ENCODE results near the gene BLCAP. TPM values are rescaled to one million over a fixed set of nuclear protein-coding genes. Genes with fewer than 3 reads are reported as not detected.

BLCAP gene
- total and polyA plus RNA-seq, 2 of the 4 experiments (the other 2 are of a cell fraction) = 17.7 to 67.3 TPM

GRCh38 chr20:37571033-37571432, 43.4 kb upstream of the BLCAP start:
- no peak for DNase-seq
- Histone ChIP-seq H3K18ac (ENCODE audit: low read depth, low read length) (no peak overlapping the region), H3K23ac (ENCODE audit: low read depth, low read length) (no peak overlapping the region), H3K4ac (ENCODE audit: low read depth, low read length) (no peak overlapping the region), H3K27ac (ENCODE audit: insufficient read depth, low read length) (no peak overlapping the region), H3K4me3 (ENCODE audit: insufficient read depth, low read depth, low read length) (no peak overlapping the region), H3K79me1 (ENCODE audit: low read depth in 1 of 2, low read length in 2 of 2) (no peaks in the 10 kb centered on the region), H2BK5ac (ENCODE audit: low read depth, low read length, poor library complexity, severe bottlenecking) (no peak overlapping the region), H3K9me3 (ENCODE audit: control insufficient read depth, insufficient read depth, low read length) (no peaks in the 10 kb centered on the region), H4K91ac (ENCODE audit: insufficient read depth, low read depth, low read length) (no peak overlapping the region), H4K5ac (ENCODE audit: low read depth, low read length) (no peak overlapping the region), H3K4me1 (ENCODE audit: control insufficient read depth, insufficient read depth, low read length) (no peaks in the 10 kb centered on the region; the same call in 1 of the 2 replicates), H3K9ac (ENCODE audit: low read depth, low read length) (no peak overlapping the region), H2BK120ac (ENCODE audit: low read depth, low read length) (no peak overlapping the region), H3K27me3 (ENCODE audit: control insufficient read depth, insufficient read depth, low read length) (peaks cover 36% of the 10 kb centered on the region), H2AFZ (replicated peaks; ENCODE audit: low read length, poor library complexity) (no peak overlapping the region), H2BK20ac (ENCODE audit: low read depth, low read length) (no peak overlapping the region), H2BK15ac (ENCODE audit: low read depth, low read length) (no peak overlapping the region), H3K36me3 (ENCODE audit: control insufficient read depth, insufficient read depth, low read length) (no peaks in the 10 kb centered on the region), H3K14ac (replicated peaks; ENCODE audit: low read depth, low read length) (no peak overlapping the region), H4K8ac (ENCODE audit: low read depth in 2 of 2, low read length in 2 of 2) (no peak overlapping the region), H3K9me1 (ENCODE audit: insufficient read depth, low read length) (no peaks in the 10 kb centered on the region), H3K4me2 (ENCODE audit: low read depth, low read length) (no peak overlapping the region), H2AK9ac (replicated peaks; ENCODE audit: low read depth, low read length, poor library complexity) (no peak overlapping the region), H2AK5ac (ENCODE audit: low read depth, low read length) (no peak overlapping the region), H3K56ac (ENCODE audit: extremely low read depth, insufficient read depth, low read length) (no peak overlapping the region), H4K20me1 (ENCODE audit: insufficient read depth, low read length) (peaks cover 7% of the 10 kb centered on the region; the same call in 1 of the 2 replicates)
- BruUV-seq (replicated peaks) = no TSS peak
- TF ChIP-seq SMC3 (IDR thresholded peaks at IDR 0.05; ENCODE audit: low read depth, low read length) (no peak), MAFK (IDR thresholded peaks at IDR 0.05; ENCODE audit: low read depth, low read length) (no peak), NFE2L2 (IDR thresholded peaks at IDR 0.05; ENCODE audit: low read depth, low read length) (no peak), CHD1 (IDR thresholded peaks at IDR 0.05; ENCODE audit: low read depth, low read length) (no peak), ELK1 (IDR thresholded peaks at IDR 0.05; ENCODE audit: borderline replicate concordance, low read depth, low read length) (no peak), MAZ (IDR thresholded peaks at IDR 0.05; ENCODE audit: borderline replicate concordance, low read depth, low read length) (no peak), CTCF (conservative IDR thresholded peaks at IDR 0.05; ENCODE audit: low read depth, low read length) (no peak), POLR2A (IDR thresholded peaks at IDR 0.05; ENCODE audit: low read depth, low read length) (no peak), RCOR1 (IDR thresholded peaks at IDR 0.05; ENCODE audit: insufficient replicate concordance, low read length) (no peak), CEBPB (IDR thresholded peaks at IDR 0.05; ENCODE audit: low read depth, low read length) (no peak), RFX5 (IDR thresholded peaks at IDR 0.05; ENCODE audit: low read depth, low read length) (no peak), USF2 (IDR thresholded peaks at IDR 0.05; ENCODE audit: low read depth, low read length) (no peak), RAD21 (IDR thresholded peaks at IDR 0.05; ENCODE audit: low read length) (no peak), BHLHE40 (IDR thresholded peaks at IDR 0.05; ENCODE audit: low read depth, low read length) (no peak)
- ATAC-seq (ENCODE audit: low read depth) = no peak
- WGBS, 2 experiments (ENCODE audit: extremely low coverage in 2 of 2, insufficient read length in 1 of 2) = 34% methylated on average over 2 of the region's 6 CpGs; no CpG with 5 or more reads in 1 of the 2 experiments
- dilution Hi-C loops (cut with HindIII; ENCODE audit: low sequenced_read_pairs, unreplicated experiment) (no loop called here), in situ Hi-C loops (cut with MboI; ENCODE audit: low sequenced_read_pairs) (no loop called here), intact Hi-C loops (cut with micrococcal nuclease) (no loop called here)
- ChIA-PET POLR2A (ENCODE audit: unreplicated experiment) (no interaction called here), CTCF (no interaction called here)
